Keratinocyte (primary cell): ENCODE measurements around the gene HEYL.
"Not testable (repeated sequence)": the region's sequence is repeated elsewhere in the genome, so short reads cannot be mapped to it uniquely, and the experiment has no call there.

Experiments used
- CTCF ChIP-seq, 3 experiments: IDR thresholded peaks in 1 of 3; conservative IDR thresholded peaks in 1 of 3; optimal IDR thresholded peaks in 1 of 3; 2 replicates in 2 of 3; 3 replicates in 1 of 3; pipeline versions ENCODE3 to v1.5.1; 2011; ENCODE audit warnings: low read length in 3 of 3, mild to moderate bottlenecking in 3 of 3, moderate library complexity in 2 of 3, control low read depth in 1 of 3, inconsistent platforms in 1 of 3; ENCODE audit not compliant: insufficient read depth in 2 of 3; ENCODE audit errors: extremely low read depth in 1 of 3
- EZH2 ChIP-seq: IDR thresholded peaks from one replicate; pipeline ENCODE4 v1.6.1; 2012; ENCODE audit warnings: inconsistent platforms, mild to moderate bottlenecking, low read length, moderate library complexity

GRCh38 chr1:39603677-39604076, 35.8 kb downstream of the HEYL start:
- TF ChIP-seq CTCF (optimal IDR thresholded peaks at IDR 0.05 in 1 of 3, IDR thresholded peaks at IDR 0.05 in 1 of 3, conservative IDR thresholded peaks at IDR 0.05 in 1 of 3; ENCODE audit: extremely low read depth in 1 of 3, insufficient read depth in 2 of 3, low read length in 3 of 3); EZH2: not testable (repeated sequence)
